ENCODE data around the gene CELF2. TPM values are rescaled to one million over a fixed set of nuclear protein-coding genes. Genes with fewer than 3 reads are reported as not detected.

Gene CELF2
- total RNA-seq, 1 experiment from 2014 or later, result 28.7 TPM

GRCh38 chr10:11255156-11255555, 237.5 kb downstream of the CELF2 start:
- no peaks in the 10 kb centered on the region for H3K4me1 ChIP-seq (ENCODE audit: insufficient read depth, low read length)
- no peak for DNase-seq
- TF ChIP-seq CTCF (conservative IDR thresholded peaks at IDR 0.05), result no peak
- no peaks in the 10 kb centered on the region for H4K20me1 ChIP-seq (ENCODE audit: control insufficient read depth, insufficient read depth, insufficient read length)
- no peak overlapping the region for H2AK5ac ChIP-seq (ENCODE audit: insufficient read length, low read length)
- peaks cover 3 to 6% of the 10 kb centered on the region in 2 experiments; a peak in 3 of 4 replicates for H3K4me1 Mint-ChIP-seq
- no peak overlapping the region for H3K14ac ChIP-seq (ENCODE audit: insufficient read depth, low read length)
- H3K4me3 Mint-ChIP-seq, result no peak overlapping the region
- H4K5ac ChIP-seq (ENCODE audit: insufficient read length, low read depth, low read length), result no peak overlapping the region
- peak overlapping the region; percentile 15 to 60 (median 55); a peak in 3 of 7 replicates for H3K27ac Mint-ChIP-seq
- no peak overlapping the region for H3K4ac ChIP-seq (ENCODE audit: low read depth, low read length)
- H3T11ph ChIP-seq (ENCODE audit: low read length), result no peak overlapping the region
- no peak overlapping the region for H2BK120ac ChIP-seq (ENCODE audit: low read depth, low read length, poor library complexity, severe bottlenecking)
- no peak overlapping the region for H3K23ac ChIP-seq (ENCODE audit: insufficient read length, low read depth, low read length)
- H3K18ac ChIP-seq (ENCODE audit: insufficient read length, low read depth, low read length), result no peak overlapping the region
- no peak overlapping the region for H2AFZ ChIP-seq (ENCODE audit: low read length)
- WGBS (ENCODE audit: extremely low coverage, insufficient read length, low lambda C conversion rate), result no CpG with 5 or more reads among the region's 12 CpGs
- H2BK12ac ChIP-seq (ENCODE audit: insufficient read length, low read depth, low read length), result no peak overlapping the region
- H3K56ac ChIP-seq (ENCODE audit: insufficient read length, low read depth, low read length), result no peak overlapping the region
- no peaks in the 10 kb centered on the region for H3K79me2 ChIP-seq (ENCODE audit: insufficient read depth, low read length)
- H4K91ac ChIP-seq (ENCODE audit: insufficient read length, low read depth, low read length), result no peak overlapping the region
- H3K9me3 ChIP-seq (ENCODE audit: control insufficient read depth, low read depth, low read length), result no peaks in the 10 kb centered on the region
- H3K27me3 ChIP-seq (ENCODE audit: insufficient read depth, low read length), result no peaks in the 10 kb centered on the region
- no peak overlapping the region for H4K8ac ChIP-seq (replicated peaks; ENCODE audit: insufficient read length, low read depth, low read length)
- no peak overlapping the region for H2BK20ac ChIP-seq (ENCODE audit: low read depth, low read length, poor library complexity, severe bottlenecking)
- no peak overlapping the region for H2BK5ac ChIP-seq (ENCODE audit: insufficient read length, low read length)
- no peak overlapping the region for H3K9ac ChIP-seq (ENCODE audit: extremely low read depth, insufficient read length, low read length)
- no peaks in the 10 kb centered on the region for H3K9me3 Mint-ChIP-seq
- H3K4me2 ChIP-seq (ENCODE audit: insufficient read depth, insufficient read length, low read length), result no peak overlapping the region
- no peaks in the 10 kb centered on the region for H3K27me3 Mint-ChIP-seq (ENCODE audit: low read depth)
- no peaks in the 10 kb centered on the region for H3K23me2 ChIP-seq (ENCODE audit: insufficient read length, low read depth, low read length, poor library complexity, severe bottlenecking)
- peaks cover 3 to 34% (median 18%) of the 10 kb centered on the region in 3 experiments for H3K36me3 Mint-ChIP-seq (ENCODE audit: insufficient read depth in 1 of 3, low read depth in 3 of 3)
- H3K79me1 ChIP-seq (ENCODE audit: insufficient read depth, low read depth, low read length, poor library complexity, severe bottlenecking), result no peaks in the 10 kb centered on the region
- no peak overlapping the region for H2BK15ac ChIP-seq (ENCODE audit: low read depth, low read length)
- no peak overlapping the region for H3K27ac ChIP-seq (ENCODE audit: insufficient read length, low read depth, low read length)
